HEK293 (cell line): ENCODE data around the gene TLNRD1.

Source experiments
- CTCF ChIA-PET: fragments of 350-600 bp; formaldehyde crosslinking; extraction: SDS; loops from one replicate; lab custom pipeline; 2021; ENCODE audit warnings: antibody characterized with exemption; lab: Yijun Ruan, JAX
- POLR2A ChIA-PET: fragments of 300-600 bp; formaldehyde crosslinking; extraction: SDS; loops from one replicate; lab custom pipeline; 2020; ENCODE audit warnings: antibody characterized with exemption, inconsistent platforms; lab: Yijun Ruan, JAX
- H3K27ac ChIP-seq: fragments of 200-500 bp; sonication (Bioruptor generic); 2 replicates; pipeline ENCODE4 v1.5.1; 2014; ENCODE audit warnings: low read depth, low read length, control low read depth, inconsistent platforms; ENCODE audit errors: extremely low read depth
- H3K36me3 ChIP-seq, 2 experiments: fragments of 200-500 bp in 1 of 2; sonication (Bioruptor generic) in 1 of 2; 1 replicate in 1 of 2; 2 replicates in 1 of 2; pipeline ENCODE4 v1.5.1; 2014 to 2017; ENCODE audit warnings: inconsistent platforms in 2 of 2, low read length in 2 of 2; ENCODE audit not compliant: control insufficient read depth in 2 of 2, insufficient read depth in 1 of 2
- H3K4me1 ChIP-seq: fragments of 200-500 bp; sonication (Bioruptor generic); 2 replicates; pipeline ENCODE4 v1.5.1; 2014; ENCODE audit warnings: mild to moderate bottlenecking, low read length, inconsistent platforms; ENCODE audit not compliant: control insufficient read depth, insufficient read depth
- H3K4me3 ChIP-seq: 2 replicates; pipeline ENCODE4 v1.5.1; 2011; ENCODE audit warnings: low read depth, mild to moderate bottlenecking, control low read depth, low read length, moderate library complexity
- H3K9me3 ChIP-seq: fragments of 200-500 bp; sonication (Bioruptor generic); 2 replicates; pipeline ENCODE4 v1.5.1; 2014; ENCODE audit warnings: low read depth, low read length, inconsistent platforms; ENCODE audit not compliant: control insufficient read depth, insufficient read depth
- GLI4 ChIP-seq: fragments of 450-650 bp; formaldehyde crosslinking; IDR thresholded peaks from 2 replicates; pipeline ENCODE4 v1.5.1; 2016; ENCODE audit warnings: missing biosample characterization, missing genetic modification characterization
- MYNN ChIP-seq: fragments of 450-650 bp; formaldehyde crosslinking; IDR thresholded peaks from 2 replicates; pipeline ENCODE4 v1.5.1; 2016; ENCODE audit warnings: missing biosample characterization, missing genetic modification characterization, borderline replicate concordance
- MZF1 ChIP-seq: fragments of 450-650 bp; formaldehyde crosslinking; IDR thresholded peaks from 2 replicates; pipeline ENCODE4 v1.5.1; 2017; ENCODE audit warnings: missing biosample characterization, missing genetic modification characterization, borderline replicate concordance
- PRDM1 ChIP-seq: fragments of 450-650 bp; formaldehyde crosslinking; IDR thresholded peaks from 2 replicates; pipeline ENCODE4; 2016; ENCODE audit warnings: missing biosample characterization, missing genetic modification characterization
- SCRT2 ChIP-seq: fragments of 450-650 bp; formaldehyde crosslinking; IDR thresholded peaks from 2 replicates; pipeline ENCODE4 v1.5.1; 2016; ENCODE audit warnings: missing biosample characterization, missing genetic modification characterization
- SP7 ChIP-seq: fragments of 450-650 bp; formaldehyde crosslinking; IDR thresholded peaks from 2 replicates; pipeline ENCODE4 v1.5.1; 2016; ENCODE audit warnings: missing biosample characterization, missing genetic modification characterization
- TCF7L2 ChIP-seq: IDR thresholded peaks from 2 replicates; pipeline ENCODE4 v1.6.1; 2011; ENCODE audit warnings: low read depth, mild to moderate bottlenecking, inconsistent platforms, low read length, moderate library complexity, borderline replicate concordance
- WT1 ChIP-seq: fragments of 450-650 bp; formaldehyde crosslinking; IDR thresholded peaks from 2 replicates; pipeline ENCODE4 v1.5.1; 2016; ENCODE audit warnings: missing biosample characterization, missing genetic modification characterization
- ZEB2 ChIP-seq: fragments of 450-650 bp; formaldehyde crosslinking; IDR thresholded peaks from 2 replicates; pipeline ENCODE4 v1.5.1; 2016; ENCODE audit warnings: missing biosample characterization, missing genetic modification characterization
- ZNF140 ChIP-seq: fragments of 450-650 bp; formaldehyde crosslinking; IDR thresholded peaks from 2 replicates; pipeline ENCODE4 v1.5.1; 2016; ENCODE audit warnings: missing biosample characterization, missing genetic modification characterization
- ZNF2 ChIP-seq: fragments of 450-650 bp; formaldehyde crosslinking; IDR thresholded peaks from 2 replicates; pipeline ENCODE4 v1.5.1; 2016; ENCODE audit warnings: missing biosample characterization, missing genetic modification characterization
- ZNF221 ChIP-seq: fragments of 450-650 bp; formaldehyde crosslinking; IDR thresholded peaks from 2 replicates; pipeline ENCODE4 v1.5.1; 2017; ENCODE audit warnings: missing biosample characterization, missing genetic modification characterization, borderline replicate concordance
- ZNF335 ChIP-seq: fragments of 450-650 bp; formaldehyde crosslinking; conservative IDR thresholded peaks from 2 replicates; pipeline ENCODE4 v1.5.1; 2016; ENCODE audit warnings: missing biosample characterization, missing genetic modification characterization
- ZNF37A ChIP-seq: fragments of 450-650 bp; IDR thresholded peaks from 2 replicates; pipeline ENCODE4 v1.5.1; 2018; ENCODE audit warnings: missing biosample characterization, missing genetic modification characterization
- ZNF544 ChIP-seq: fragments of 450-650 bp; formaldehyde crosslinking; IDR thresholded peaks from 2 replicates; pipeline ENCODE4 v1.5.0; 2017; ENCODE audit warnings: missing biosample characterization, missing genetic modification characterization
- ZNF555 ChIP-seq: fragments of 450-650 bp; formaldehyde crosslinking; conservative IDR thresholded peaks from 2 replicates; pipeline ENCODE4 v1.5.1; 2017; ENCODE audit warnings: missing biosample characterization, mild to moderate bottlenecking, missing genetic modification characterization, inconsistent platforms
- ZNF585B ChIP-seq: fragments of 450-650 bp; formaldehyde crosslinking; IDR thresholded peaks from 2 replicates; pipeline ENCODE4 v1.5.1; 2016; ENCODE audit warnings: missing biosample characterization, missing genetic modification characterization
- ZNF629 ChIP-seq: fragments of 450-650 bp; formaldehyde crosslinking; IDR thresholded peaks from 2 replicates; pipeline ENCODE4 v1.5.1; 2017; ENCODE audit warnings: missing biosample characterization, missing genetic modification characterization
- ZNF677 ChIP-seq: fragments of 450-650 bp; IDR thresholded peaks from 2 replicates; pipeline ENCODE4 v1.5.0; 2018; ENCODE audit warnings: missing biosample characterization, mild to moderate bottlenecking, missing genetic modification characterization, moderate library complexity
- ZNF76 ChIP-seq: fragments of 450-650 bp; formaldehyde crosslinking; IDR thresholded peaks from 2 replicates; pipeline ENCODE4; 2016; ENCODE audit warnings: low read depth, missing biosample characterization, missing genetic modification characterization, borderline replicate concordance
- ZNF830 ChIP-seq: fragments of 450-650 bp; IDR thresholded peaks from 2 replicates; pipeline ENCODE4 v1.5.0; 2018; ENCODE audit warnings: missing biosample characterization, missing genetic modification characterization, low read depth, mild to moderate bottlenecking, moderate library complexity
- ZSCAN16 ChIP-seq: fragments of 450-650 bp; formaldehyde crosslinking; IDR thresholded peaks from 2 replicates; pipeline ENCODE4 v1.5.1; 2016; ENCODE audit warnings: missing biosample characterization, missing genetic modification characterization
- TF ChIP-seq, protein P1 (sequence below): fragments of 450-650 bp; formaldehyde crosslinking; IDR thresholded peaks from 2 replicates; pipeline ENCODE4 v1.5.1; 2016; ENCODE audit warnings: missing biosample characterization, missing genetic modification characterization
- TF ChIP-seq, protein P2 (sequence below): fragments of 450-650 bp; formaldehyde crosslinking; IDR thresholded peaks from 2 replicates; pipeline ENCODE4 v1.5.1; 2016; ENCODE audit warnings: missing biosample characterization, missing genetic modification characterization
- TF ChIP-seq, protein P3 (sequence below): fragments of 450-650 bp; formaldehyde crosslinking; IDR thresholded peaks from 2 replicates; pipeline ENCODE4 v1.5.1; 2016; ENCODE audit warnings: missing biosample characterization, missing genetic modification characterization
- TF ChIP-seq, protein P4 (sequence below): fragments of 450-650 bp; formaldehyde crosslinking; IDR thresholded peaks from 2 replicates; pipeline ENCODE4 v1.5.1; 2016; ENCODE audit warnings: missing biosample characterization, missing genetic modification characterization

The TLNRD1 gene

GRCh38 chr15:80976851-80977250 lies 23.9 kb upstream of the TLNRD1 start:
- TF ChIP-seq ZNF555: no peak
- no peak for TF ChIP-seq ZNF335
- no peak for TF ChIP-seq WT1
- no peak for TF ChIP-seq MYNN (tag by site-specific recombination)
- no peak for TF ChIP-seq PRDM1
- TF ChIP-seq GLI4: no peak
- TF ChIP-seq SCRT2 (tag by site-specific recombination): no peak
- TF ChIP-seq TCF7L2: no peak
- no peak for TF ChIP-seq ZNF76 (tag by site-specific recombination)
- no peak for TF ChIP-seq ZNF2
- TF ChIP-seq ZNF544 (tag by site-specific recombination): no peak
- TF ChIP-seq MZF1 (tag by site-specific recombination): no peak
- TF ChIP-seq ZNF830 (tag by site-specific recombination): no peak
- TF ChIP-seq, protein P1, sequence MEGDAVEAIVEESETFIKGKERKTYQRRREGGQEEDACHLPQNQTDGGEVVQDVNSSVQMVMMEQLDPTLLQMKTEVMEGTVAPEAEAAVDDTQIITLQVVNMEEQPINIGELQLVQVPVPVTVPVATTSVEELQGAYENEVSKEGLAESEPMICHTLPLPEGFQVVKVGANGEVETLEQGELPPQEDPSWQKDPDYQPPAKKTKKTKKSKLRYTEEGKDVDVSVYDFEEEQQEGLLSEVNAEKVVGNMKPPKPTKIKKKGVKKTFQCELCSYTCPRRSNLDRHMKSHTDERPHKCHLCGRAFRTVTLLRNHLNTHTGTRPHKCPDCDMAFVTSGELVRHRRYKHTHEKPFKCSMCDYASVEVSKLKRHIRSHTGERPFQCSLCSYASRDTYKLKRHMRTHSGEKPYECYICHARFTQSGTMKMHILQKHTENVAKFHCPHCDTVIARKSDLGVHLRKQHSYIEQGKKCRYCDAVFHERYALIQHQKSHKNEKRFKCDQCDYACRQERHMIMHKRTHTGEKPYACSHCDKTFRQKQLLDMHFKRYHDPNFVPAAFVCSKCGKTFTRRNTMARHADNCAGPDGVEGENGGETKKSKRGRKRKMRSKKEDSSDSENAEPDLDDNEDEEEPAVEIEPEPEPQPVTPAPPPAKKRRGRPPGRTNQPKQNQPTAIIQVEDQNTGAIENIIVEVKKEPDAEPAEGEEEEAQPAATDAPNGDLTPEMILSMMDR (tag by site-specific recombination): no peak
- ChIA-PET POLR2A (no interaction called here), CTCF (interaction anchor here (0.5 to 4.9 kb wide), 35 partner anchors 9 to 1609 kb away, joined by 3 to 162 read pairs (median 4); no protein-coding TSS in a partner anchor)
- no peak overlapping the region for H3K27ac ChIP-seq
- peaks cover 14% of the 10 kb centered on the region for H3K4me1 ChIP-seq
- peaks cover 5 to 16% of the 10 kb centered on the region in 2 experiments; a peak in 2 of 3 replicates for H3K36me3 ChIP-seq
- H3K9me3 ChIP-seq: no peaks in the 10 kb centered on the region
- H3K4me3 ChIP-seq: no peak overlapping the region

- no peak overlapping the region for H3K27ac ChIP-seq
- no peaks in the 10 kb centered on the region for H3K9me3 ChIP-seq
- ChIA-PET POLR2A (interaction anchor here (0.9 to 1.0 kb wide), 2 partner anchors 9 to 288 kb away, joined by 3 to 5 read pairs; no protein-coding TSS in a partner anchor), CTCF (interaction anchor here (0.5 to 4.9 kb wide), 44 partner anchors 9 to 1608 kb away, joined by 3 to 162 read pairs (median 4); no protein-coding TSS in a partner anchor)
- peaks cover 14% of the 10 kb centered on the region for H3K4me1 ChIP-seq
- peaks cover 8 to 19% of the 10 kb centered on the region in 2 experiments; a peak in 2 of 3 replicates for H3K36me3 ChIP-seq
- H3K4me3 ChIP-seq: no peak overlapping the region
- TF ChIP-seq ZNF629 (tag by site-specific recombination) (peak; percentile 19; the same call in 1 of the 2 replicates), ZNF677 (tag by site-specific recombination) (no peak), ZEB2 (tag by site-specific recombination) (no peak), ZNF2 (0 out of 2 replicates have a peak, but pooled peaks have one; percentile 38), ZNF37A (tag by site-specific recombination) (no peak), ZNF221 (tag by site-specific recombination) (no peak), SP7 (tag by site-specific recombination) (0 out of 2 replicates have a peak, but pooled peaks have one; percentile 17), ZSCAN16 (tag by site-specific recombination) (no peak), ZNF585B (tag by site-specific recombination) (no peak), ZNF830 (tag by site-specific recombination) (no peak), ZNF140 (tag by site-specific recombination) (no peak)
- TF ChIP-seq, protein P2, sequence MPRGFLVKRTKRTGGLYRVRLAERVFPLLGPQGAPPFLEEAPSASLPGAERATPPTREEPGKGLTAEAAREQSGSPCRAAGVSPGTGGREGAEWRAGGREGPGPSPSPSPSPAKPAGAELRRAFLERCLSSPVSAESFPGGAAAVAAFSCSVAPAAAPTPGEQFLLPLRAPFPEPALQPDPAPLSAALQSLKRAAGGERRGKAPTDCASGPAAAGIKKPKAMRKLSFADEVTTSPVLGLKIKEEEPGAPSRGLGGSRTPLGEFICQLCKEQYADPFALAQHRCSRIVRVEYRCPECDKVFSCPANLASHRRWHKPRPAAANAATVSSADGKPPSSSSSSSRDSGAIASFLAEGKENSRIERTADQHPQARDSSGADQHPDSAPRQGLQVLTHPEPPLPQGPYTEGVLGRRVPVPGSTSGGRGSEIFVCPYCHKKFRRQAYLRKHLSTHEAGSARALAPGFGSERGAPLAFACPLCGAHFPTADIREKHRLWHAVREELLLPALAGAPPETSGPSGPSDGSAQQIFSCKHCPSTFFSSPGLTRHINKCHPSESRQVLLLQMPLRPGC (tag by site-specific recombination): no peak
- TF ChIP-seq, protein P3, sequence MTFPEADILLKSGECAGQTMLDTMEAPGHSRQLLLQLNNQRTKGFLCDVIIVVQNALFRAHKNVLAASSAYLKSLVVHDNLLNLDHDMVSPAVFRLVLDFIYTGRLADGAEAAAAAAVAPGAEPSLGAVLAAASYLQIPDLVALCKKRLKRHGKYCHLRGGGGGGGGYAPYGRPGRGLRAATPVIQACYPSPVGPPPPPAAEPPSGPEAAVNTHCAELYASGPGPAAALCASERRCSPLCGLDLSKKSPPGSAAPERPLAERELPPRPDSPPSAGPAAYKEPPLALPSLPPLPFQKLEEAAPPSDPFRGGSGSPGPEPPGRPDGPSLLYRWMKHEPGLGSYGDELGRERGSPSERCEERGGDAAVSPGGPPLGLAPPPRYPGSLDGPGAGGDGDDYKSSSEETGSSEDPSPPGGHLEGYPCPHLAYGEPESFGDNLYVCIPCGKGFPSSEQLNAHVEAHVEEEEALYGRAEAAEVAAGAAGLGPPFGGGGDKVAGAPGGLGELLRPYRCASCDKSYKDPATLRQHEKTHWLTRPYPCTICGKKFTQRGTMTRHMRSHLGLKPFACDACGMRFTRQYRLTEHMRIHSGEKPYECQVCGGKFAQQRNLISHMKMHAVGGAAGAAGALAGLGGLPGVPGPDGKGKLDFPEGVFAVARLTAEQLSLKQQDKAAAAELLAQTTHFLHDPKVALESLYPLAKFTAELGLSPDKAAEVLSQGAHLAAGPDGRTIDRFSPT: no peak
- TF ChIP-seq, protein P1 (tag by site-specific recombination): peak; percentile 81
- TF ChIP-seq, protein P4, sequence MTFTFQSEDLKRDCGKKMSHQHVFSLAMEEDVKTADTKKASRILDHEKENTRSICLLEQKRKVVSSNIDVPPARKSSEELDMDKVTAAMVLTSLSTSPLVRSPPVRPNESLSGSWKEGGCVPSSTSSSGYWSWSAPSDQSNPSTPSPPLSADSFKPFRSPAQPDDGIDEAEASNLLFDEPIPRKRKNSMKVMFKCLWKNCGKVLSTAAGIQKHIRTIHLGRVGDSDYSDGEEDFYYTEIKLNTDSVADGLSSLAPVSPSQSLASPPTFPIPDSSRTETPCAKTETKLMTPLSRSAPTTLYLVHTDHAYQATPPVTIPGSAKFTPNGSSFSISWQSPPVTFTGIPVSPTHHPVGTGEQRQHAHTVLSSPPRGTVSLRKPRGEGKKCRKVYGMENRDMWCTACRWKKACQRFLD (tag by site-specific recombination): no peak
Measured at GRCh38 chr15:80977627-80978036, 23.1 kb upstream of the TLNRD1 start.
